GM19467 (cell line): ENCODE data around the gene FGD4.
"Not testable (repeated sequence)": the region's sequence is repeated elsewhere in the genome, so short reads cannot be mapped to it uniquely, and the experiment has no call there.

ENCODE experiments used
- ATAC-seq: cut with Tn5 transposase; IDR thresholded peaks from one replicate; pipeline ENCODE4 v1.9.1; 2021; ENCODE audit warnings: mild to moderate bottlenecking, moderate library complexity; ENCODE audit not compliant: unreplicated experiment

FGD4 gene

DNA sequence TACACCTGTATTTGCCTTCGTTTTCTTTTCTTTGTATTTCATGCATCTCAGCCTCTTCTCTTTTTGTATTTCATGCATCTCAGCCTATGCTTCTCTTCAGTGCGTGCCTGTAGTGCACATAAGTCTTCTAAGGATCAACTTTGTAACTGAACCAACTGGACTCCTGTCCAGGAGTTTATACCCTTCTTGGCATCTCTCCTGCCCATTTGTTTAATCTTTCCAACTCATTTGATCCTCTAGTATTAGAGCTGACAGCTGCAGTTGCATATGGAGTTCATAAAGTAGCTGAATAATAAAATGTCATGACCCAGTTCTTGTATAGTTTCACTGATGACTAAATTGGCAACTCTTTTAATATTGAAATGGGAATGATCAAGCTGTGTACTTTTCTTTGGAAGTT lies 89.7 kb downstream of the FGD4 start:
- no peak for ATAC-seq

DNA sequence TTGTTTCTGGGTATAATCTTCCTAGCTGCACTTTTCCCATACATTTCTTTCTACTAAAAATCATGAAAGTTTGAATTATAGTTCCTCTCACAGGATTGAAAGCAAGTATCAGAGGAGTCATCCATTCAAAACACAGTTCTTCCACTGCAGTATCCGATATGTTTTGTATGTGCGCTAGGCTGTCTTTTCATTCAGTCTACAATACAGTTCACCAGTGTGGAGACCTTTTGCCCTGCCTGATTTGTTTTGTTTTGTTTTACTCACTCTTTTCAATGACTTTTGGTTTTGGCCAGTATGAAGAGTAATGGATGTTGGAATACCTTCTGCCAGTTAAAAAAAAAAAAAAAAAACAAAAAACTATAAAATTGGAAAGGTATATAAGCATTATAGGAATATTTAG lies 91.4 kb downstream of the FGD4 start:
- no peak for ATAC-seq

DNA sequence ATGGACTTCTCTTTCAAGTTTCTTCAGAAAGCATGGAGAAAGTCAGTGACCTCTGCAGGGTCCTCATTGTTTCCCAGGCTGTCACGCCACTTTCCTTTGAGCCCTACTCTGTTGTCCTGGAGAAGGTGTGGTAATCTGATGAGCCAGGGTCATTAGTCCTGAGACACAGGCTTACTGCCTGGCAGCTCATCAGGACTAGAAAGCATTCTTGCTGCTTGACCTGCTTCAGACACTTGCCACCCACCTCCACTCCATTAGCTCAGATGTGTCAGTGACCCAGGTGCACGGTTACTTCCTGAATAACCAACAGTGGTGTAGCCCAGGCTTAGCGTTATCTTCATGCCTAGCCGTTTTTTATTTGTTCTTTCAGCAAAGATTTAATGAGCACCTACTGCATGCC lies 93.9 kb downstream of the FGD4 start:
- ATAC-seq, result no peak

DNA sequence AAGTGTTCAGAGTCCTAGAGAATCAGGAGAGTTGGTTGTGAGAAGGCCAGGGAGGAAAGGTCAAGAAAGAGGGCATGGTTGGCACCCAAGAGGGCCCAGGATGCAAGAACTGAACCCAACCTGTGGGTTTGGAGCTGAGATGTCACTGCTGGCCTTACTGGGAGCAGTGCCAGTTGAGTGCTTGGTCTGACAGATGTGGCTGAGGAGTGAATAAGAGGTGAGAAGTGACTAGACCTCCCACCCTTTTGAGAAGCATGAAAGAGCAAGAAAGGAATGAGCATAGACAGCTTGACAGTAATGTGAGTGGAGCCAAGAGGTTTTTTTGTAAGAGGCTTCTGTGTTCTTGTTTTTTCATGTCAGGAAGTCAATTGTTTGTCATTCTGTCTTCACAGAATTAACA lies 95.3 kb downstream of the FGD4 start:
- no peak for ATAC-seq

DNA sequence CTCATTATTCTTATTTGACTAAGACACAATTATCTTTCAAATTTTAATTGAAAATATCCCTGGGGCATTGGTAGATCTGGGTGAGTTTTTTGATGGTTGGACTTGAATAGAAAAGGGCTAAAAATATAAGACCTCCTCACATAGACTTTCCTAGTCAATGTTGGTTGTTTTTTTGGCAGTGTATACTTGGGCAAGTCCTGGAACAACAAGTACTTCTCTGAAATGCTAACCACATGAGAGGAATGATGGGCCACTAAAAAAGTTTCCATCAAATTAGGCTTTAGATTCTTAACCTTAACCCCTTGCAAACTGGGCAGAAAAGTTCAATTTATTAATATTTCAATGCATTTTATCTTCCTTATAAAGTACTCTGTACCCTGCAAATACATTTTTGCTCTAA lies 97.6 kb downstream of the FGD4 start:
- ATAC-seq, result no peak

DNA sequence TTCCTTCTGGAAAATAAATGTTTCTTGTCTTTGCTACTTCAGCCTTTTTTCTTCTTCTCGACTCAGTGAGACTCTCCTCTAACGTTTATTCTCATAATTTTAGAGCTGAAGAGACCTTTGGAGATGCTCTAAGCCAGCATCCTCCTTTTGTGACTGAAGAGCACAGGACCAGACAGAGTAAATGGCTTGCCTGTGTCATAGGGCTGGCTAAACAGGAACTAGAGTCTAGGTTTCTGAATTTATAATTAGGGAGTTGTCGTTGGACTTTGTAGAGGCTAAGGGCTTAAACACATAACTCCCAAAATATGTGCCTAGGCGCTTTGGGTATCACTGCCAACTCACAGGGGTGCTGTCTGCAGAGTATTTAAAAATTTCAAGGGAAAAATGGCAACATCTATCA lies 98.5 kb downstream of the FGD4 start:
- ATAC-seq, result no peak

DNA sequence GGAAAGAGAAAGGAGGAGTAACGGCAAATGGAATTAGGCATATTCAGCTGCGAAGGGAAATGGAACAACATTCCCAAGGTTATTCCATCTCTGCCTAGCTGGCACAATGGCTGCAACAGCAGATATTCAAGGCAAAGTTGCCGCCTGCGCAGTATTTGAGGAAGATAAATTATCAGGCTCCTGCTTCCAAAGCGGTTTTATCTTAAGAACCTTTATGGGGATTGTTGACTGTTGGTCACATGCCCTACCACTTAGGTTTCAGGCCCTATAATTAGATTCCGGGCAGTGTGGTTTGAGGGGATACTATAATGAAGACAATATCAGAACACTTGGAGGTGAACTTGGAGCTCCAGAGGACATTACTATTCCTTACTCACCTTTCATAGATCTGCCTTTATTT lies 99.7 kb downstream of the FGD4 start:
- ATAC-seq, result no peak

DNA sequence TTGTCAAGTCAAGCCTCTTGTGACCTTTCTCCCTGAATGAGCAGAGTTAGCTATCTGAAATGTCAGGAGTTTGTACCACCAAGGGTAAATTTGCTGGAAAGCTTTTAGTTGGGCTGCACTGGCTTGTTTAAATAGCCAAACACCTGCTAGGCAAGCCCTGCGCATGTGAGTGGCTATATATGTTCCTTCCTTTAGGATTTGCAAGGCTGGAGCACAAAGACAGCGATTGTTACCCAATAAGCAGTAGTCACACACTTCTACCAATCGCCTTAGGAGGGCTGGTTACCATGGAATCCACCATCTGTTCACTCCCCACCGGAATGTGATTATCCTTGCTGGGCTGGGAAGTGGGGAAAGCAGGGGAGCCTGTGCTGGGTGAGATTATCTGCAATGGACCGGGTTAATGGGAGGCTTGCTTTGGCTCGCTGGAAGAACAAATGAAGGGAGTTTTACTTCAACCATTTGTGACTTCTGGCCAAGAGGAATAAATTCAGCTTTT lies 102.5 kb downstream of the FGD4 start:
- no peak for ATAC-seq

DNA sequence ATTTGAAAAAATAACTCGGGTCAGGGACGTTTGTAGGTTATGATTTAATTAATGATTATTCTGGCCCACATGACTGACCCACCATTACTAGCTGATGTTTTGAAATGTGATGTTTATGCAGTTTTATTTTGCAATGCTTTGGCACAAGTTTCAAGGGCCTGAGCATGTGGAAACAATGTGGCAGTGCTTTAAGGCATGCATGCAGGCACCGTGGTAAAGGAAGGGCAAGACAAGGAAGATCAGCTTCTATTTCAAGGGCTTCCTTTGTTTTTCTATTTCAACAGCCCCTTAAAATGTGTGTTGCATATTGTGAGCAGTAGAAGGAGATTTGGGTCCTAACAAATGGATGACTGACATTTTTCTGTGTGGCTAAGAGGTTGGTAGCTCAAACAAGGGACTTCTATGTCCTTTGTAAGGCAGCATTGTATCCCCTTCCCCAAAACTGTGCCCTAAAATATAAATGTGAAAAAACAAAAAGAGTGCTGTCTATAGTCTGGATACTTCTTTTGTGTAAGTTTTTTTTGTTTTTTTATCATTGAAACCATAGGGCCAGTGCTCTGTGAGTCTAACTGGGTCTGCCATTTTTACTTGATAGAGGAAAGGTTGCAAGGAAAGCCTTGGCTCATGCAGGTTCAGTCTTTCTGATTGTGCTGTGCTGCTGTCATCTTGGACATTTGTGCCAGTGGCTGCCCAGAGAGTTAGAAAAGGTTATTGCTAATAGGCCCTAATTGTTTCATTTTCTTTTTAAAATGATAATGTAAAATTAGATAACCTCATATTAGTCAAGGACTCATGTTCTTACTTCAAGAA lies 103.5 kb downstream of the FGD4 start:
- ATAC-seq, result no peak

DNA sequence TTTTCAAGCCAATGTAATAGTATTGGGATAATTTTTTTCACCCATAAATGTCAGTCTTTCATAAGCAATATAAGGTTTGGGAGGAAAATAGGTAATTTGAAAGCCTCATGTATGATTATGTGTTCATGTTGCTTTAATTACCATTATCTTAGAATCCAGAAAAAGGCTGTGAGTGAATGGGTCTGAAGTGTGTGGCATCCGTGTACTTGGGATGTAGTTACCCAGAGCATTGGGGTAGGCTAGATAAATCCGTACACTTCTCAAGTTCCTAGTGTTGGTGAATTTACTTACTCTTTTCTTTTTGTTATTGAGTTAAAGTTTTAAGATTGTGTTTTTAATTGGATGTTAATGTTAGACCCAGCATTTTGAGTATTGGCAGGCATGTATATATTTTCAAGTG lies 104.4 kb downstream of the FGD4 start:
- ATAC-seq, result no peak

DNA sequence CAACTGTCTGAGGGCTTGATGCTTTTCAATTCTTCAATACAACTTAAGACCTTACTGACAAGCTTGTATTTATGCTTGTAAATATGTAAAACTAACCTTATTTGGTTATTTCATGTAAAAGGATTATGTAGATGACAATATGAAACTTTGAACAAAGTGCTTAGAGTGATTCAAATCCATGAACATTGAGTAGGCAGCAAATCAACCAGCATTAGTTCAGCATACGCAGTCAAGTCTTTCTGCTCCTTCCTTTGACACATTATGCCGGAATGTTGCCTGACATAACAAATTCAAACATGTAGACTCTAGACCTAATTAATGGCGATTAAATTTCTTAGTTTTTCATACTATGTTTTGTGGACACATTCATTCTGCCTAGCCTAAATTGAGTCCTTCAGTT lies 105.2 kb downstream of the FGD4 start:
- no peak for ATAC-seq

DNA sequence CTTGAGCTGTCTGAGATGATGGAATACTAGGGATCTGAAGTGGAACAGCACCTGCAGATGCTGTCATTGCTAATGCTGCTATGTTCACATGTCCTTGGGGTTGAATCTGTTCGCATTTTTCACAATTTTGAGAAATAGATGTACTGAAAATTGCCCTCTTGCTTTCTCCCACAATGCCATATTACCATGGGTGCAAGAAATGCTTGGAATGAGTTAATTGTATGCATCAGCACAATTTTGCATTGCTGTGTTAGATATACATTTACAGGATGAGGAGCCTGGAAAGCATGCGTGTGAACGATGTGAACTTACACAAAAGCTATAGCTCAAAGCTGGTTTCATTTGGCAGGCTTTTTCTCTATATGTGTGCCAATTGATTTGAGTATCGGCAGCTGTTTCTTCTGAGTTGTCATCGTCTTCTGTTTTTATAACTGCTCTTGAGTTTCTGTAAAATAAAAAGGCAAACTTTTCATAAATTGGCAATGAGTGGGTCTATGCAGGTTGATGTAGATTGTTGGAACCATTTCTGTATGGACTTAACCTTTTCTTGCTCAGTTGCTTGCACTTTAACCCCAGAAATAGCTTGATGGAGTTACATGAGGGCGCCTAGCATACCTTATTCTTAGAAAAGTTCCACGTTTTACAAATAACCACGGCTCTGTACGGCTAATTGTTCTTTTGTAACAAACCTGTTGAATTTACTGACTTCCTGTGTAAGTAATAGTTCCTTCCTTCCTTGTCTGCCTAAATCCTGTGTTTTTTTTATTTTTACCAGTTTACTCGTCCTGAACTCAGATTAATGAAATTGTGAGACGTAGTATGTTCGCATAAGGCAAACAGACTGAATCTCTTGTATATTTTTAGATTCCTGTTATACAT lies 105.9 kb downstream of the FGD4 start:
- ATAC-seq, result no peak

DNA sequence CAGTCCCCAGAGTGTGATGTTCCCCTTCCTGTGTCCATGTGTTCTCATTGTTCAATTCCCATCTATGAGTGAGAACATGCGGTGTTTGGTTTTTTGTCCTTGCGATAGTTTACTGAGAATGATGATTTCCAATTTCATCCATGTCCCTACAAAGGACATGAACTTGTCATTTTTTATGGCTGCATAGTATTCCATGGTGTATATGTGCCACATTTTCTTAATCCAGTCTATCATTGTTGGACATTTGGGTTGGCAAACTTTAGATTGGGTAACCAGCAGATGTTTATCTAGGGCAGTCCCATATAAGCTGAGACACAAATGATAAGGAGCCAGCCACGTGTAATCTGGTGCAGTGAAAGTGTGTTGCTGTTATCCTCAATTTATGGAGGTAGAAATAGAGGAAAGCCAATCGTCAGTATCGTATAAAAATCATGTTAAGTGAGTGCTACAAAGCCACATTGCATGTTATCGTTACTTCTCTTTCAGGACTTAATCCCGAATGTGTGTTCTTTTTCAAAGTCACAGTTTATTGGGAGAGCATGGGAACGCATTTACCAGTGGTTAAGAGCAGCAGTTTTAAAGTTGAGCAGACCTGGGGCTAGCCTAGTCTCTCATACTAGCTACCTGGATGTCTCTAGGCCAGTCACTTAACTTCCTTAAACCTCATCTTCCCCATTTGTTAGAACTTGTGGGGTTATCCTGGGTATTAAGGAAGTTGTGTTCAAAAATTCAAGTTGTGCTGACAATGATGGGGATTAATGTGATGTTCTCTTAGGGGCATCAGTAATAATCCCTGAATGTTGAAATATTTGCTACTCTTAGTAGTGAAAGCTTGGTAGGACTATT lies 108.0 kb downstream of the FGD4 start:
- ATAC-seq, result not testable (repeated sequence)

DNA sequence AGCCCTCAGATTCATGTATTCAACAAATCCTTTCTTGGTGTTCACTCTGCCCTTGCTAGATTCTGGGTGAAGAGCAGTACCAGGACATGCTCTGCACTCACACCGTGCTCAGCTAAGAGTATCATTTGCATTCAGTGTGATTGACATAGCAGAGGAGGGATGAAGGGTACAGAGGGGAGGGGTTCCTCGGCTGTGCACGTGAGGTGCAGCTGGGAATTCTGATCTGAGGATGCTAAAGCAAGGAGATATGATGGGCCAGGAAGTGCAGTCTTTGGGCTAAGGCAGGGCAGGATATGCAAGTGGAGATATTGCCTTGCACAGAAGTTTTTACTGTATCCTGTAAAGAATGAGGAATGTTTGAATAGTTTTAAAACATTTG lies 108.6 kb downstream of the FGD4 start:
- no peak for ATAC-seq

DNA sequence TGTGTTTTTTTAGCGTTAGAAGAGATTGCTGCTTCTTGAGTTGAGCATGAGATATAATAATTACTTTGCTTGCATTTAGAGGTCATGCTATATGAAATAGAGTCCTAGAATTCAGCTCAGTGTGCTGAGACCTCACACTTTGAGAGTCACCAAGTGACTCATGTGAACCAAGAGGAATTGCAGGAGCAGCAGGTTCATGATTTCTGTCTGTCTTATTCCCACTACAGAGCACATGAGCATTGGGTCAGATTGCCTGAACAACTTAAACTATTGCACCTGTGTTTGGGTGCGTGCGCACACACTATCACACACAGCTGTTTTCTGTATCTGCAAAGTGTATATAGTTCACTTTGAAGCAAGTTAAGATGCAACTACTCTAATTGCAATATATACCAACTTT lies 109.3 kb downstream of the FGD4 start:
- no peak for ATAC-seq

DNA sequence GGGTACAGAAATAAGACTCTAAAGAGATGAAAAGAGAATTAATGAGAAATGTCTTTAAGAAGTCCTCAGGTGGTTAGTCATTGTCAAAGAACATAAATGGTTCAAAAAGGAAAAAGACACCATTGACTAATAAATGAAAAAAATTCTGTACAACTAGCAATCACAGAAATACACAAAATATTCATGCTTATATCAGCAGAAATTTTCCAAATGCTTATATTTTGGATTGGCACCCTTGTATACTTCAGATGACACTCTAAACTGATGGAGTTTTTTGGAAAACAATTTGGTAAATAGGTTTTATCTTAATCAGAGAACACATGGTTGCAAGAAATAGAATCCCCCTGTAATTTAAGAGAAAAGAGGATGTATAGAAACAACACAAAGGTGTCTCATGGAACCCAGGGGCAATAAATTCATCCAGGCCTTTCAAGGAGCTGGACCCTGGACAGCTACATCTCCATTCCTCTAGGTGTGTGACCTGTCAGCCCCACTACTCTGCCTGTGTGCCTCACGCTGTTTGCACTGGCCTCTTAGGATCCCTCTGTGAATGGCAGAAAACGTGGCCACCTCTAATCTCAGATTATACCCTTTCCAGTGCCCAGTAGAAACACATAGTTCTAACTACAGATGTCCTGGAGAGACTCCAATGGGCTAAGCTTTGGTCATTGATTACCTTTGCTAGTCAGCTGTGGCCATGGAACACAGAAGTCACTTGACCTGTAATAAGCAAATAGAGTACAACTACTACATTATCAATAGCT lies 110.2 kb downstream of the FGD4 start:
- no peak for ATAC-seq

DNA sequence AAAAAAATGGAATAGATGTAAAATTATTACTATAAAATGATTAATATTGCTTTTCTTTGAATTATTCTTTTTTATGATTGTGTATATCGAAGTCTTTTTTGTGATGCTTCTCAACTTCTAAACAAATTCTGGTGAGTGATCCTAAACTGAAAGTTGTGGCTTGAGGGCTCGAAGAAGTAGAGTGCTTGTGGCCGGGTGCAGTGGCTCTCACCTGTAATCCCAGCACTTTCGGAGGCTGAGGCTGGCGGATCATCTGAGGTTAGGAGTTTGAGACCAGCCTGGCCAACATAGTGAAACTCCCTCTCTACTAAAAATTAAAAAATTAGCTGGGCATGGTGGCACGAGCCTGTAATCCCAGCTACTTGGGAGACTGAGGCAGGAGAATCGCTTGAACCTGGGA lies 112.6 kb downstream of the FGD4 start:
- not testable (repeated sequence) for ATAC-seq

DNA sequence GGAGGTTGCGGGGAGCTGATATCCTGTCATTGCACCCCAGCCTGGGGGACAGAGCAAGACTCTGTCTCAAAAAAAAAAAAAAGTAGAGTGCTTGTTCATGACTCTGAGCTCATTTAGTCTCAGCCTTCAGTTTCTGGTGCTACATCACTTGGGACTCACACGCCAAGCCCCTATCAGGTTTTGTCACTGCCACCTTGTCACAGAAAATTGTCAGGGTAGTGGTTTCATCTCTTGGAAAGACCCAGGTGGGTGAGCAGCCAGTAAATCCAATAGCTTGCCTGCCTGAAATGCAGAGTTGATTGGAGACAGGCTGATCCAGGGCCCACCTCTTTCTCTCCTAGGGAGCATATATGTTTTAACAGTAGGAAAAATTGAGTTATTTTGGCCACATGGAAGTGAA lies 113.0 kb downstream of the FGD4 start:
- no peak for ATAC-seq

DNA sequence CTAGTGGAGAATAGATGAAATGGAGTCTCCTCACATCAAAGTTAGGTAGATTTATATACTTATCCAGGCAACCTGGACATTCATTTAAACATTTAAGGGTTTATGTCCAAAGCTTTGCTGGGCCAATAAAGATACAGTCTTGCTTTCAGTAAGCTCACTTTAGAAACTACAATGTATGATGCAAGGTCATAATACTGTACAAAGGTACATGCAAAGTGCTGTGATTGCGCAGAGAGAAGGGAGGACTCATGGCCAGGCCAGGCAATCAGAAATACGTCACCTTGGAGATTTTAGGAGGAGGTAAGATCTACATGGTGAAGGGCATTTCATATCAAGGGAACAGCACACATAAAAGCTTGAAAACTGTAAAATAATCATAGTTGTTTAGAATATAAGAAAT lies 113.6 kb downstream of the FGD4 start:
- no peak for ATAC-seq

DNA sequence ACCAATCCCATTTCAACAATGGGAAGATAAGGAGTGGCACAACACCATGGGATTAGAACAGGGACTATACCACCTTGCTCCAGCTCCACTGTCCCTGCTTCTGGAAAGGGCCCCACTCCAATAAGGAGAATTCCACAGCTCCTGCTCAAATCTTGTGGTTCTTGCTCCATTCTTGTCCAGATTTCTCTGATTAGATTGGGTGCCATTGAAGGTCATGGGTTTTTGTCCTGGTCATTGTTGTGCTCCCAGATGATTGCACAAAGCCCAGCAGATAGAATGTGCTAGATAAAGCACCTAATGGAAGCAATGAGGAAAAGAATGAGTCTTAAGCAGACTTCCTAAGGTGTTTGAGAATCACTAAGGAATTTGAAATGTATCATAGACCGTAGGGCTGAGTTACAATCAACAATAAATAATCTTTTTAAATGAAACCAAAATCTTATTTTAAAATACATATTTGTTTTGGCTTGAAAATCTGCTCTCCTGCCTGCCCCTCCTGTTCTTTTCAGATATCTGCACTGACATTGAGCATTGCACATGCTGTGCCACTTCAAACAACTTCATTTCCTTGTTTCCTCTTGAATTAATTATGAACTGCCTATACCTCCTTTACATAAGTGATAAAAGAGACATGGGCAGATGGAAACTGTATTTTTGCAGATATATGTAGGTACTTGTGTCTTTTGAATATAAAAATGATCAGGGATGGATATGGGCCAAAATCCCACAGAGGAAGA lies 115.9 kb downstream of the FGD4 start:
- ATAC-seq, result no peak
